Smooth muscle cell of bladder (primary cell): Measurements from ENCODE around the gene SDC3. TPM values are rescaled to one million over a fixed set of nuclear protein-coding genes. Genes with fewer than 3 reads are reported as not detected.

Experiments
- total RNA-seq: library from RNA; depleted of rRNA; stranded (reverse); fragments of >200 nt; gene quantifications from 2 replicates; pipeline ENCODE4 v1.2.3, GENCODE V29; 2014

SDC3 gene
- 15.6 and 22.8 TPM in 2 replicates for total RNA-seq

GRCh38 chr1:30908696-30909364 lies at the start of gene SDC3:
Gene SDC3, minus strand, starts transcription at chr1:30908758. Its CDS starts 172 bp downstream, at chr1:30908586.

Other genes with a start within 250 kb of the SDC3 start
- 0.09 and 0.14 TPM in 2 replicates for gene MATN1, start 185.2 kb downstream of the SDC3 start, total RNA-seq
- gene LAPTM5, start 151.0 kb downstream of the SDC3 start, total RNA-seq = under 0.01 and 0.09 TPM in 2 replicates
- 39.5 and 51.5 TPM in 2 replicates for gene PUM1, start 157.0 kb upstream of the SDC3 start, total RNA-seq